H1 (cell line): Measurements from ENCODE around the gene ASCC2.

ENCODE experiments used
- EZH2 ChIP-seq: fragments of 200-600 bp; sonication (generic); IDR thresholded peaks from 2 replicates; pipeline ENCODE4 v1.7.1; 2012; ENCODE audit warnings: low read depth, mild to moderate bottlenecking, moderate library complexity, low read length, inconsistent platforms; ENCODE audit not compliant: severe bottlenecking
- GABPA ChIP-seq: IDR thresholded peaks from 2 replicates; pipeline ENCODE4 v1.6.1; 2011; ENCODE audit warnings: mild to moderate bottlenecking, low read length, moderate library complexity, borderline replicate concordance; ENCODE audit not compliant: insufficient read depth
- JUND ChIP-seq: IDR thresholded peaks from 2 replicates; pipeline ENCODE4 v1.6.1; 2011; ENCODE audit warnings: mild to moderate bottlenecking, improper control_type of control experiment, low read length
- KDM4A ChIP-seq: IDR thresholded peaks from one replicate; pipeline ENCODE4 v1.7.1; 2012; ENCODE audit warnings: low read depth, mild to moderate bottlenecking, moderate library complexity, low read length, inconsistent platforms; ENCODE audit not compliant: severe bottlenecking
- POLR2A ChIP-seq, 2 experiments: IDR thresholded peaks; 1 replicate in 1 of 2; 2 replicates in 1 of 2; pipeline ENCODE4 v1.6.1; 2011; ENCODE audit warnings: low read depth in 2 of 2, low read length in 2 of 2, mild to moderate bottlenecking in 2 of 2; ENCODE audit errors: control extremely low read depth in 1 of 2
- RFX5 ChIP-seq: IDR thresholded peaks from 2 replicates; pipeline ENCODE4 v1.6.1; 2011; ENCODE audit warnings: low read depth, low read length, improper control_type of control experiment, borderline replicate concordance
- SIN3A ChIP-seq, 2 experiments: IDR thresholded peaks in 1 of 2; conservative IDR thresholded peaks in 1 of 2; 2 replicates each; pipeline ENCODE4 v1.6.1; 2011 to 2012; ENCODE audit warnings: low read length in 2 of 2, improper control_type of control experiment in 1 of 2, low read depth in 1 of 2, mild to moderate bottlenecking in 1 of 2
- SIRT6 ChIP-seq: IDR thresholded peaks from one replicate; pipeline ENCODE4 v1.7.1; 2012; ENCODE audit warnings: low read length, inconsistent platforms
- SRF ChIP-seq: IDR thresholded peaks from 2 replicates; pipeline ENCODE4 v1.6.1; 2011; ENCODE audit warnings: mild to moderate bottlenecking, low read depth, low read length, moderate library complexity
- YY1 ChIP-seq: IDR thresholded peaks from 2 replicates; pipeline ENCODE4 v1.6.1; 2011; ENCODE audit warnings: low read depth, mild to moderate bottlenecking, low read length
- TF ChIP-seq, protein P1 (sequence below): IDR thresholded peaks from 2 replicates; pipeline ENCODE4 v1.6.1; 2012; ENCODE audit warnings: inconsistent platforms
- TF ChIP-seq, protein P2 (sequence below), 3 experiments: IDR thresholded peaks; 1 replicate in 2 of 3; 2 replicates in 1 of 3; pipeline versions ENCODE4 v1.5.1 to v1.6.1; 2011; ENCODE audit warnings: low read length in 3 of 3, mild to moderate bottlenecking in 3 of 3, inconsistent platforms in 2 of 3, low read depth in 1 of 3, moderate library complexity in 1 of 3; ENCODE audit not compliant: insufficient read depth in 1 of 3; ENCODE audit errors: control extremely low read depth in 1 of 3

DNA sequence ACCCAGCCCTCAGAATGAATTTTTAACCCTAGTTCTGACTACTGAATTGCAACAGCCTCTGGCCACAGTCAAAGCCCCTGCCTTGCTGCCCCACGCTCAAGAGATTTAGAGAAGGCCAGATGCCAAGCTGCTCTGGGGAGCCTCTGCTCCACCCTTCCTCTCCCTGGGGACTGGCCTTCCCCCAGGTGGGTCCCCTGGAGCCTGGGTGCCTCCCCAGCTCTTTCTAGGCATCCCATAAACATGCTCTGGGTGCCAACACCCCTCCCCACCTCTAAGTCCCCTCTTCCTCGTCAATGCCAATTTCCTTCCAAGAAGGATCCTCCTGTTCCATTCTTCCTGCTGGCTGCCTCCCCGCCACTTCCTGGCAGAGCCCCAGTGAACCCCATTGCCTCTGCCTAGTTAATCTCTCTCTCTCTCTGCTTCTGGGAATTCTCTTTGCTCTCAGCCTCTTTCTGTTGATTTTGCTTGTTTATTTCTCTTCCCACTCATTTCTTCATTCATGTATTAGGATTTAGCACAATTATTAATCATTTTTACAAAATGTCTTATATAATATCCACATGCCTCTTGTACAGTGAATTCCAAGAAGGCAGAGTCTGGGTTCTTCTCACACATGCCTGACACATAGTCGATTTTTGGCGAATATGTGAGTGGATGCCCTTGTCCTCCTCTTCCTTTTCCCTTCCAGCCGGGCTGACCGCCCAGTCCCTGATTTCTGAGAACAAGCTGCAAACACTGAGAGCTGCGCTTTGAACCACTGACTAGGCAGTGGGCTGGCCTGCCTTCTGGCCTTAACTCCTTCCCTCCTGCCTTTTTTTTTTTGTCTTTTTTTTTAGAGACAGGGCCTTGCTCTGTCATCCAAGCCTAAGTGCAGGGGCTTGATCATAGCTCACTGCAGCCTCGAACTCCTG is 53.4 kb downstream of the ASCC2 start:
- TF ChIP-seq POLR2A (IDR thresholded peaks at IDR 0.05; ENCODE audit: control extremely low read depth in 1 of 2, low read depth in 2 of 2, low read length in 2 of 2) = no peak
- TF ChIP-seq, protein P1, sequence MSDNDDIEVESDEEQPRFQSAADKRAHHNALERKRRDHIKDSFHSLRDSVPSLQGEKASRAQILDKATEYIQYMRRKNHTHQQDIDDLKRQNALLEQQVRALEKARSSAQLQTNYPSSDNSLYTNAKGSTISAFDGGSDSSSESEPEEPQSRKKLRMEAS = no peak
- TF ChIP-seq, protein P2, sequence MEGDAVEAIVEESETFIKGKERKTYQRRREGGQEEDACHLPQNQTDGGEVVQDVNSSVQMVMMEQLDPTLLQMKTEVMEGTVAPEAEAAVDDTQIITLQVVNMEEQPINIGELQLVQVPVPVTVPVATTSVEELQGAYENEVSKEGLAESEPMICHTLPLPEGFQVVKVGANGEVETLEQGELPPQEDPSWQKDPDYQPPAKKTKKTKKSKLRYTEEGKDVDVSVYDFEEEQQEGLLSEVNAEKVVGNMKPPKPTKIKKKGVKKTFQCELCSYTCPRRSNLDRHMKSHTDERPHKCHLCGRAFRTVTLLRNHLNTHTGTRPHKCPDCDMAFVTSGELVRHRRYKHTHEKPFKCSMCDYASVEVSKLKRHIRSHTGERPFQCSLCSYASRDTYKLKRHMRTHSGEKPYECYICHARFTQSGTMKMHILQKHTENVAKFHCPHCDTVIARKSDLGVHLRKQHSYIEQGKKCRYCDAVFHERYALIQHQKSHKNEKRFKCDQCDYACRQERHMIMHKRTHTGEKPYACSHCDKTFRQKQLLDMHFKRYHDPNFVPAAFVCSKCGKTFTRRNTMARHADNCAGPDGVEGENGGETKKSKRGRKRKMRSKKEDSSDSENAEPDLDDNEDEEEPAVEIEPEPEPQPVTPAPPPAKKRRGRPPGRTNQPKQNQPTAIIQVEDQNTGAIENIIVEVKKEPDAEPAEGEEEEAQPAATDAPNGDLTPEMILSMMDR (IDR thresholded peaks at IDR 0.05; ENCODE audit: control extremely low read depth in 1 of 3, insufficient read depth in 1 of 3, low read depth in 1 of 3, low read length in 3 of 3) = no peak
- TF ChIP-seq SRF = no peak
- no peak for TF ChIP-seq GABPA
- no peak for TF ChIP-seq YY1
- no peak for TF ChIP-seq RFX5
- no peak for TF ChIP-seq KDM4A
- no peak for TF ChIP-seq EZH2
- no peak for TF ChIP-seq JUND
- no peak for TF ChIP-seq SIN3A (conservative IDR thresholded peaks at IDR 0.05 in 1 of 2, IDR thresholded peaks at IDR 0.05 in 1 of 2; ENCODE audit: low read depth in 1 of 2, low read length in 2 of 2)
- no peak for TF ChIP-seq SIRT6
